Panc1 (cell line): Measurements from ENCODE around the gene ZNF573. TPM values are rescaled to one million over a fixed set of nuclear protein-coding genes. Genes with fewer than 3 reads are reported as not detected.

Experiments
- ATAC-seq: fragments of 200-7000 bp; cut with Tn5 transposase; 2 replicates; pipeline ENCODE4 v1.9.1; 2020; ENCODE audit warnings: mild to moderate bottlenecking, moderate library complexity
- BruUV-seq: library from RNA; stranded (reverse); fragments of 400-500 nt; replicated peaks from 2 replicates; lab custom pipeline; 2021; lab: Mats Ljungman, UMichigan
- CTCF ChIA-PET: fragments of 300-600 bp; sonication (Branson Sonifier 250); formaldehyde crosslinking; loops from one replicate; lab custom pipeline; 2022; ENCODE audit warnings: antibody characterized with exemption; lab: Charles Lee
- POLR2A ChIA-PET: fragments of 300-600 bp; sonication (Branson Sonifier 250); formaldehyde crosslinking; loops from one replicate; lab custom pipeline; 2022; ENCODE audit warnings: antibody characterized with exemption; lab: Charles Lee
- DNase-seq: peaks from one replicate; pipeline ENCODE4 v3.0.0-alpha.2; 2010; ENCODE audit warnings: low read depth, low spot score
- H3K27ac ChIP-seq: 2 replicates; pipeline ENCODE4 v1.5.1; 2011; ENCODE audit warnings: mild to moderate bottlenecking, low read length, inconsistent platforms
- H3K27me3 ChIP-seq: fragments of 200-500 bp; sonication (Bioruptor generic); 2 replicates; pipeline ENCODE4 v1.6.0; 2014; ENCODE audit warnings: low read length, inconsistent platforms; ENCODE audit not compliant: control insufficient read depth, insufficient read depth
- H3K36me3 ChIP-seq: fragments of 200-500 bp; sonication (Bioruptor generic); 2 replicates; pipeline ENCODE4 v1.5.1; 2014; ENCODE audit warnings: inconsistent platforms, mild to moderate bottlenecking, low read length, moderate library complexity; ENCODE audit not compliant: control insufficient read depth, insufficient read depth
- H3K4me1 ChIP-seq: 2 replicates; pipeline ENCODE4 v1.5.1; 2011; ENCODE audit warnings: inconsistent platforms, mild to moderate bottlenecking, low read length, moderate library complexity; ENCODE audit not compliant: control insufficient read depth, insufficient read depth
- H3K4me3 ChIP-seq, 2 experiments: 2 replicates each; pipeline ENCODE4 v1.5.1; 2011 to 2012; ENCODE audit warnings: low read depth in 2 of 2, low read length in 2 of 2, mild to moderate bottlenecking in 2 of 2, inconsistent platforms in 1 of 2, moderate library complexity in 1 of 2
- H3K9me3 ChIP-seq: fragments of 200-500 bp; sonication (Bioruptor generic); 2 replicates; pipeline ENCODE4 v1.5.1; 2014; ENCODE audit warnings: low read depth, mild to moderate bottlenecking, inconsistent platforms, low read length, moderate library complexity; ENCODE audit not compliant: control insufficient read depth, insufficient read depth
- CTCF ChIP-seq: fragments of 450-650 bp; IDR thresholded peaks from 2 replicates; pipeline ENCODE4 v1.5.1; 2017; ENCODE audit warnings: mild to moderate bottlenecking
- POLR2AphosphoS5 ChIP-seq: IDR thresholded peaks from 2 replicates; pipeline ENCODE4 v1.6.1; 2012; ENCODE audit warnings: mild to moderate bottlenecking, low read depth, low read length, moderate library complexity
- REST ChIP-seq, 2 experiments: IDR thresholded peaks; 2 replicates each; pipeline ENCODE4 v1.6.1; 2011 to 2012; ENCODE audit warnings: low read depth in 2 of 2, control low read depth in 1 of 2, low read length in 1 of 2, mild to moderate bottlenecking in 1 of 2, moderate library complexity in 1 of 2; ENCODE audit not compliant: insufficient read depth in 1 of 2
- SIN3A ChIP-seq: IDR thresholded peaks from 2 replicates; pipeline ENCODE4 v1.6.1; 2012; ENCODE audit warnings: low read depth, mild to moderate bottlenecking, low read length, moderate library complexity, borderline replicate concordance; ENCODE audit not compliant: insufficient read depth
- TCF7L2 ChIP-seq: IDR thresholded peaks from 2 replicates; pipeline ENCODE4 v1.6.1; 2011; ENCODE audit warnings: mild to moderate bottlenecking, low read depth, low read length, inconsistent platforms
- in situ Hi-C: cut with HindIII; loops from 2 replicates; pipeline ENCODE4 v1.10.0; 2016; ENCODE audit warnings: low sequenced_read_pairs, low pct_unique_long_range_greater_than_20kb
- intact Hi-C: fragments of 100-400 bp; cut with micrococcal nuclease; formaldehyde crosslinking; loops from one replicate; pipeline ENCODE4 v1.10.0; 2022; ENCODE audit not compliant: unreplicated experiment
- total RNA-seq: library from RNA; stranded (reverse); gene quantifications from one replicate; pipeline ENCODE4 v1.2.1, GENCODE V29; 2021; ENCODE audit not compliant: unreplicated experiment

ZNF573 gene
- total RNA-seq, 1 experiment from 2014 or later: 13.3 TPM

GRCh38 chr19:37695144-37695899, 84.1 kb downstream of the ZNF573 start:
- no peak overlapping the region for H3K4me3 ChIP-seq
- DNase-seq (no peak), ATAC-seq (no peak)
- intact Hi-C loops (no loop called here), in situ Hi-C loops (no loop called here)
- H3K4me1 ChIP-seq: no peaks in the 10 kb centered on the region
- CTCF ChIA-PET: no interaction called here
- H3K9me3 ChIP-seq: peaks cover 58% of the 10 kb centered on the region
- POLR2A ChIA-PET: interaction anchor here (0.6 kb wide), 1 partner anchor 26 kb away, joined by 3 read pairs; no protein-coding TSS in a partner anchor
- TF ChIP-seq SIN3A: no peak
- TF ChIP-seq TCF7L2: no peak
- no peak for TF ChIP-seq REST (IDR thresholded peaks at IDR 0.05; ENCODE audit: insufficient read depth in 1 of 2, low read depth in 2 of 2, low read length in 1 of 2)
- TF ChIP-seq POLR2AphosphoS5: no peak
- TF ChIP-seq CTCF: no peak
- no TSS peak for BruUV-seq
- H3K36me3 ChIP-seq: peaks cover 10% of the 10 kb centered on the region
- H3K27ac ChIP-seq: no peak overlapping the region
- no peaks in the 10 kb centered on the region for H3K27me3 ChIP-seq

- peaks cover 35% of the 10 kb centered on the region for H3K9me3 ChIP-seq
- ATAC-seq: no peak
- H3K36me3 ChIP-seq: no peaks in the 10 kb centered on the region
- no peak for TF ChIP-seq TCF7L2
- TF ChIP-seq REST (IDR thresholded peaks at IDR 0.05; ENCODE audit: insufficient read depth in 1 of 2, low read depth in 2 of 2, low read length in 1 of 2): no peak
- in situ Hi-C loops: no loop called here
- intact Hi-C loops: no loop called here
- ChIA-PET POLR2A (no interaction called here), CTCF (no interaction called here)
- H3K4me3 ChIP-seq: no peak overlapping the region
- H3K27ac ChIP-seq: no peak overlapping the region
- no peak for DNase-seq
- H3K4me1 ChIP-seq: no peaks in the 10 kb centered on the region
- no TSS peak for BruUV-seq
- no peaks in the 10 kb centered on the region for H3K27me3 ChIP-seq
Measured at GRCh38 chr19:37692956-37693620, 86.3 kb downstream of the ZNF573 start.
